Keratinocyte (primary cell): ENCODE data around the gene TM7SF3.

Experiments used
- CTCF ChIP-seq, 3 experiments: IDR thresholded peaks in 1 of 3; conservative IDR thresholded peaks in 1 of 3; optimal IDR thresholded peaks in 1 of 3; 2 replicates in 2 of 3; 3 replicates in 1 of 3; pipeline versions ENCODE3 to v1.5.1; 2011; ENCODE audit warnings: low read length in 3 of 3, mild to moderate bottlenecking in 3 of 3, moderate library complexity in 2 of 3, control low read depth in 1 of 3, inconsistent platforms in 1 of 3; ENCODE audit not compliant: insufficient read depth in 2 of 3; ENCODE audit errors: extremely low read depth in 1 of 3
- EZH2 ChIP-seq: IDR thresholded peaks from one replicate; pipeline ENCODE4 v1.6.1; 2012; ENCODE audit warnings: inconsistent platforms, mild to moderate bottlenecking, low read length, moderate library complexity

DNA sequence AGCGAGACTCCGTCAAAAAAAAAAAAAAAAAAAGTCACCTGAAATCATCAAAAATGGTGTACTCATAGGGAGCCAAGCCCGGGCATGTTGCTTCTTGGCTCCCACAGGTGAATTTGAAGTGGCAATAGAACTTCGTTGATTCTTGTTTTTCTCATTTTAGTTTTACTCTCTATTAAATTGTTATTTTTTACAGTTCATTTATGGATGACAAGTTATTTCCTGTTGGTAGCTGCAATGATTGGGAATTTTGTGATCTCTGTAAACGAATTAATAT, 1.3 kb downstream of the TM7SF3 start:
- TF ChIP-seq EZH2 (no peak), CTCF (optimal IDR thresholded peaks at IDR 0.05 in 1 of 3, IDR thresholded peaks at IDR 0.05 in 1 of 3, conservative IDR thresholded peaks at IDR 0.05 in 1 of 3; ENCODE audit: extremely low read depth in 1 of 3, insufficient read depth in 2 of 3, low read length in 3 of 3) (no peak)
